ENCODE results near the gene GAD1. TPM values are rescaled to one million over a fixed set of nuclear protein-coding genes. Genes with fewer than 3 reads are reported as not detected.

Gene GAD1
- total RNA-seq, 4 donors from 2014 or later = not detected

- 78% methylated on average over 7 of the region's 7 CpGs for whole genome bisulfite sequencing
- TF ChIP-seq POLR2AphosphoS5 (IDR thresholded peaks at IDR 0.05) = no peak
- TF ChIP-seq EP300 (IDR thresholded peaks at IDR 0.05) = no peak
- no peak for TF ChIP-seq CTCF (IDR thresholded peaks at IDR 0.05)
- no peak for TF ChIP-seq POLR2A (IDR thresholded peaks at IDR 0.05; ENCODE audit: low read depth)
- Histone ChIP-seq H3K27me3 (no peaks in the 10 kb centered on the region), H3K36me3 (no peaks in the 10 kb centered on the region), H3K4me1 (no peaks in the 10 kb centered on the region), H3K4me3 (no peak overlapping the region), H3K27ac (replicated peaks in 1 of 4) (no peak overlapping the region), H3K9me3 (no peaks in the 10 kb centered on the region)
- intact Hi-C loops (cut with DNase I) = no loop called here
- peak; percentile 42 for DNase-seq (ENCODE audit: extremely low spot score)
Measured at GRCh38 chr2:170862286-170862902, 45.7 kb downstream of the GAD1 start.

- 90% methylated on average over 4 of the region's 4 CpGs for WGBS
- Histone ChIP-seq H3K36me3 (no peaks in the 10 kb centered on the region), H3K4me3 (no peak overlapping the region), H3K4me1 (no peaks in the 10 kb centered on the region), H3K27ac (replicated peaks in 1 of 4) (no peak overlapping the region), H3K27me3 (no peaks in the 10 kb centered on the region), H3K9me3 (no peaks in the 10 kb centered on the region)
- intact Hi-C loops (cut with DNase I) = no loop called here
- no peak for DNase-seq (ENCODE audit: extremely low spot score)
- TF ChIP-seq POLR2AphosphoS5 (IDR thresholded peaks at IDR 0.05) (no peak), EP300 (IDR thresholded peaks at IDR 0.05) (no peak), CTCF (IDR thresholded peaks at IDR 0.05) (no peak), POLR2A (IDR thresholded peaks at IDR 0.05; ENCODE audit: low read depth) (no peak)
Measured at GRCh38 chr2:170863087-170863486, 46.4 kb downstream of the GAD1 start.

GRCh38 chr2:170869036-170869435 lies 52.3 kb downstream of the GAD1 start:
- no peak for DNase-seq (ENCODE audit: extremely low spot score)
- WGBS = 93% methylated on average over 1 of the region's 1 CpG
- Histone ChIP-seq H3K27ac (replicated peaks in 1 of 4) (no peak overlapping the region), H3K9me3 (no peaks in the 10 kb centered on the region), H3K4me3 (no peak overlapping the region), H3K36me3 (no peaks in the 10 kb centered on the region), H3K4me1 (peaks cover 0 to 9% (median 9%) of the 10 kb centered on the region in 4 donors), H3K27me3 (no peaks in the 10 kb centered on the region)
- intact Hi-C loops (cut with DNase I) = no loop called here
- TF ChIP-seq CTCF (IDR thresholded peaks at IDR 0.05) (no peak), POLR2AphosphoS5 (IDR thresholded peaks at IDR 0.05) (no peak), EP300 (IDR thresholded peaks at IDR 0.05) (no peak)

- H3K4me1 ChIP-seq = peaks cover 0 to 9% (median 9%) of the 10 kb centered on the region in 4 donors
- no peaks in the 10 kb centered on the region for H3K27me3 ChIP-seq
- H3K4me3 ChIP-seq = no peak overlapping the region
- no peak for DNase-seq (ENCODE audit: extremely low spot score)
- no peaks in the 10 kb centered on the region for H3K9me3 ChIP-seq
- intact Hi-C loops (cut with DNase I) = no loop called here
- H3K36me3 ChIP-seq = no peaks in the 10 kb centered on the region
- H3K27ac ChIP-seq (replicated peaks in 1 of 4) = no peak overlapping the region
- WGBS = 90% methylated on average over 4 of the region's 4 CpGs
- TF ChIP-seq CTCF (IDR thresholded peaks at IDR 0.05) (no peak), EP300 (IDR thresholded peaks at IDR 0.05) (no peak)
Measured at GRCh38 chr2:170869461-170869860, 52.8 kb downstream of the GAD1 start.
